LNCAP (cell line): ENCODE data around the gene VWA5A.

Source experiments
- CTCF ChIP-seq: fragments of 450-650 bp; IDR thresholded peaks from 2 replicates; pipeline ENCODE4 v1.5.1; 2017; ENCODE audit warnings: mild to moderate bottlenecking

VWA5A gene

GRCh38 chr11:124101737-124102136 lies 13.5 kb upstream of the VWA5A start:
- TF ChIP-seq CTCF: no peak

GRCh38 chr11:124108156-124108555 lies 7.1 kb upstream of the VWA5A start:
- peak; percentile 39; the same call in 1 of the 2 replicates for TF ChIP-seq CTCF

GRCh38 chr11:124109377-124109776 lies 5.9 kb upstream of the VWA5A start:
- no peak for TF ChIP-seq CTCF

- TF ChIP-seq CTCF: no peak
Measured at GRCh38 chr11:124110201-124110600, 5.0 kb upstream of the VWA5A start.

GRCh38 chr11:124113890-124114289 lies 1.4 kb upstream of the VWA5A start:
- TF ChIP-seq CTCF: no peak

- no peak for TF ChIP-seq CTCF
Measured at GRCh38 chr11:124115782-124116616, 749 bp downstream of the VWA5A start.

GRCh38 chr11:124119103-124119502 lies 3.9 kb downstream of the VWA5A start:
- no peak for TF ChIP-seq CTCF
